Uterus (tissue), 2 donors: ENCODE results near the gene CDC37.

ENCODE experiments used
- CTCF ChIP-seq, 4 experiments: fragments of 200-600 bp in 2 of 4; fragments of 450-650 bp in 2 of 4; sonication (generic) in 2 of 4; IDR thresholded peaks; one replicate each; pipeline ENCODE4 v1.5.1; 2016 to 2019; ENCODE audit warnings: antibody characterized with exemption in 4 of 4, mild to moderate bottlenecking in 2 of 4, moderate library complexity in 1 of 4
- POLR2A ChIP-seq, 2 donors: fragments of 450-650 bp; IDR thresholded peaks; one replicate each; pipeline ENCODE4 v1.6.1; 2016; ENCODE audit warnings: antibody characterized with exemption in 2 of 2, mild to moderate bottlenecking in 1 of 2, moderate library complexity in 1 of 2

GRCh38 chr19:10392120-10392519 is 11.2 kb downstream of the CDC37 start:
- TF ChIP-seq POLR2A (IDR thresholded peaks at IDR 0.05) = no peak
- TF ChIP-seq CTCF (IDR thresholded peaks at IDR 0.05) = no peak
